ENCODE measurements around the gene SIX5.

The SIX5 gene

GRCh38 chr19:45772912-45773311 is 3.9 kb upstream of the SIX5 start:
- no peak for DNase-seq

- DNase-seq, result no peak
These were observed 3.2 kb upstream of the SIX5 start for GRCh38 chr19:45772130-45772840.

- no peak for DNase-seq
These were observed 2.4 kb upstream of the SIX5 start for GRCh38 chr19:45771311-45771933.

- peak; percentile 91 for DNase-seq
These were observed 1.4 kb upstream of the SIX5 start for GRCh38 chr19:45770192-45771101.

- DNase-seq, result no peak
These were observed 754 bp upstream of the SIX5 start for GRCh38 chr19:45769821-45770191.

GRCh38 chr19:45768655-45768983 is 433 bp downstream of the SIX5 start:
- DNase-seq, result peak; percentile 47

GRCh38 chr19:45767881-45768654 is 984 bp downstream of the SIX5 start:
- DNase-seq, result no peak

GRCh38 chr19:45767410-45767880 is 1.6 kb downstream of the SIX5 start:
- DNase-seq, result no peak

- no peak for DNase-seq
These were observed 2.1 kb downstream of the SIX5 start for GRCh38 chr19:45766869-45767346.

GRCh38 chr19:45766296-45766868 is 2.7 kb downstream of the SIX5 start:
- no peak for DNase-seq

GRCh38 chr19:45765702-45766295 is 3.3 kb downstream of the SIX5 start:
- no peak for DNase-seq

- DNase-seq, result no peak
These were observed 3.9 kb downstream of the SIX5 start for GRCh38 chr19:45764945-45765701.

- DNase-seq, result no peak
These were observed 4.6 kb downstream of the SIX5 start for GRCh38 chr19:45764475-45764874.

GRCh38 chr19:45763691-45764294 is 5.3 kb downstream of the SIX5 start:
- DNase-seq, result no peak

GRCh38 chr19:45762870-45763631 is 6.0 kb downstream of the SIX5 start:
- no peak for DNase-seq

- no peak for DNase-seq
These were observed 7.3 kb downstream of the SIX5 start for GRCh38 chr19:45761714-45762113.

- DNase-seq, result no peak
These were observed 10.1 kb downstream of the SIX5 start for GRCh38 chr19:45758921-45759320.

GRCh38 chr19:45757695-45758094 is 11.4 kb downstream of the SIX5 start:
- no peak for DNase-seq

- DNase-seq, result no peak
These were observed 14.7 kb downstream of the SIX5 start for GRCh38 chr19:45754323-45754722.

- no peak for DNase-seq
These were observed 15.5 kb downstream of the SIX5 start for GRCh38 chr19:45753548-45753947.
